ENCODE data around the gene CELSR1. TPM values are rescaled to one million over a fixed set of nuclear protein-coding genes. Genes with fewer than 3 reads are reported as not detected.

CELSR1 gene
- total and polyA plus RNA-seq, 2 of the 13 experiments (the other 11 are each of a cell fraction or from before 2014, with no cell fraction given) = 0.78 to 1.8 TPM

- Histone ChIP-seq H4K20me1 (ENCODE audit: insufficient read depth, low read length) (no peaks in the 10 kb centered on the region), H3K4me3 (replicated peaks in 1 of 3; ENCODE audit: insufficient read depth in 1 of 3, low read depth in 2 of 3, low read length in 3 of 3) (no peak overlapping the region), H3K36me3 (replicated peaks in 1 of 2; ENCODE audit: control insufficient read depth in 1 of 2, insufficient read depth in 2 of 2, low read length in 2 of 2) (no peaks in the 10 kb centered on the region), H3K9me3 (ENCODE audit: low read length) (no peaks in the 10 kb centered on the region), H3K4me2 (ENCODE audit: low read depth, low read length) (no peak overlapping the region), H3K27me3 (ENCODE audit: control insufficient read depth in 1 of 2, insufficient read depth in 2 of 2, low read length in 2 of 2) (no peaks in the 10 kb centered on the region), H3K9ac (ENCODE audit: insufficient read depth, low read depth, low read length) (0 out of 2 replicates have a peak overlapping the region, but pooled peaks have one; percentile 30), H2AFZ (ENCODE audit: low read length) (no peak overlapping the region), H3K27ac (ENCODE audit: extremely low read length, insufficient read depth, low read length) (peak overlapping the region; percentile 48), H3K4me1 (ENCODE audit: insufficient read depth, low read length) (peaks cover 85% of the 10 kb centered on the region), H3K79me2 (ENCODE audit: insufficient read depth, low read length) (no peaks in the 10 kb centered on the region)
- ATAC-seq (no peak), FAIRE-seq (no peak), DNase-seq (ENCODE audit: low spot score) (peak; percentile 25)
- POLR2A ChIA-PET = interaction anchor here (1.1 kb wide), 1 partner anchor 26 kb away, joined by 4 read pairs; no protein-coding TSS in a partner anchor
- WGBS (ENCODE audit: low lambda C conversion rate) = 61% methylated on average over 12 of the region's 12 CpGs
- CTCF ChIA-PET (ENCODE audit: low intra/inter-chr PET ratio, low total read pairs) = no interaction called here
- in situ Hi-C loops (cut with HindIII; ENCODE audit: extremely low pct_ligation_motif_present, low pct_unique_long_range_greater_than_20kb) (no loop called here), intact Hi-C loops (cut with micrococcal nuclease; ENCODE audit: unreplicated experiment) (loop anchor here (10.0 kb wide), 1 partner anchor 88 kb away; no protein-coding TSS in a partner anchor)
- no TSS peak for BruUV-seq (replicated peaks)
- TF ChIP-seq, protein P1, sequence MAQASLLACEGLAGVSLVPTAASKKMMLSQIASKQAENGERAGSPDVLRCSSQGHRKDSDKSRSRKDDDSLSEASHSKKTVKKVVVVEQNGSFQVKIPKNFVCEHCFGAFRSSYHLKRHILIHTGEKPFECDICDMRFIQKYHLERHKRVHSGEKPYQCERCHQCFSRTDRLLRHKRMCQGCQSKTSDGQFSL (CRISPR knock-in tag; IDR thresholded peaks at IDR 0.05) = no peak
- TF ChIP-seq CHCHD3 (CRISPR knock-in tag; IDR thresholded peaks at IDR 0.05) (no peak), KLF6 (CRISPR knock-in tag; IDR thresholded peaks at IDR 0.05) (no peak), ZSCAN21 (CRISPR knock-in tag; IDR thresholded peaks at IDR 0.05; ENCODE audit: borderline replicate concordance) (no peak), ATF1 (CRISPR knock-in tag; IDR thresholded peaks at IDR 0.05) (no peak), ZFP91 (CRISPR knock-in tag; IDR thresholded peaks at IDR 0.05; ENCODE audit: borderline replicate concordance) (no peak), ZMYM3 (CRISPR knock-in tag; IDR thresholded peaks at IDR 0.05) (peak; percentile 40; the same call in 1 of the 2 replicates), GZF1 (CRISPR knock-in tag; IDR thresholded peaks at IDR 0.05) (no peak), ZNF143 (CRISPR knock-in tag; IDR thresholded peaks at IDR 0.05) (no peak), SMC3 (IDR thresholded peaks at IDR 0.05; ENCODE audit: low read length) (no peak), ZMYM4 (CRISPR knock-in tag; IDR thresholded peaks at IDR 0.05) (no peak), TRIM22 (IDR thresholded peaks at IDR 0.05) (no peak), TEAD2 (CRISPR knock-in tag; IDR thresholded peaks at IDR 0.05) (no peak), ZNF619 (CRISPR knock-in tag; IDR thresholded peaks at IDR 0.05) (no peak), ZSCAN12 (CRISPR knock-in tag; IDR thresholded peaks at IDR 0.05) (no peak), SCMH1 (CRISPR knock-in tag; IDR thresholded peaks at IDR 0.05; ENCODE audit: borderline replicate concordance) (no peak), XRCC5 (optimal IDR thresholded peaks at IDR 0.05; ENCODE audit: low read length) (no peak), ZNF577 (CRISPR knock-in tag; IDR thresholded peaks at IDR 0.05; ENCODE audit: borderline replicate concordance, low read depth) (no peak), MLLT10 (CRISPR knock-in tag; IDR thresholded peaks at IDR 0.05) (no peak), ZNF263 (CRISPR knock-in tag; IDR thresholded peaks at IDR 0.05) (peak; percentile 57), POLR2AphosphoS5 (IDR thresholded peaks at IDR 0.05; ENCODE audit: low read depth, low read length) (no peak), CTCF (CRISPR knock-in tag; IDR thresholded peaks at IDR 0.05) (peak; percentile 61), NFYB (CRISPR knock-in tag; IDR thresholded peaks at IDR 0.05) (no peak)
- TF ChIP-seq, protein P2, sequence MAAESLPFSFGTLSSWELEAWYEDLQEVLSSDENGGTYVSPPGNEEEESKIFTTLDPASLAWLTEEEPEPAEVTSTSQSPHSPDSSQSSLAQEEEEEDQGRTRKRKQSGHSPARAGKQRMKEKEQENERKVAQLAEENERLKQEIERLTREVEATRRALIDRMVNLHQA (CRISPR knock-in tag; IDR thresholded peaks at IDR 0.05) = no peak
Observed at GRCh38 chr22:46456818-46457163, 80.6 kb downstream of the CELSR1 start.
